Gastrocnemius medialis (tissue), 4 donors: ENCODE data around the gene CLASP1. TPM values are rescaled to one million over a fixed set of nuclear protein-coding genes. Genes with fewer than 3 reads are reported as not detected.
"Not testable (repeated sequence)": the region's sequence is repeated elsewhere in the genome, so short reads cannot be mapped to it uniquely, and the experiment has no call there.

Source experiments
- ATAC-seq, 2 donors: fragments of 150-250 bp; one replicate each; pipeline ENCODE4 v1.9.1; 2016
- DNase-seq, 2 donors: peaks; one replicate each; pipeline ENCODE4 v3.0.0-alpha.2; 2019
- H3K27ac ChIP-seq, 4 donors: fragments of 200-600 bp; sonication (generic); 1 replicate in 1 of 4; 2 replicates in 3 of 4; pipeline ENCODE4 v1.5.1; 2016 to 2018; ENCODE audit warnings: mild to moderate bottlenecking in 2 of 4, moderate library complexity in 1 of 4
- H3K27me3 ChIP-seq, 3 donors: fragments of 200-600 bp; sonication (generic) in 2 of 3; 1 replicate in 1 of 3; 2 replicates in 2 of 3; pipeline versions ENCODE4 v1.5.1 to v1.6.0; 2016 to 2019; ENCODE audit warnings: mild to moderate bottlenecking in 1 of 3, moderate library complexity in 1 of 3
- H3K36me3 ChIP-seq, 2 donors: fragments of 200-600 bp; sonication (generic) in 1 of 2; one replicate each; pipeline ENCODE4 v1.5.1; 2017 to 2018
- H3K4me1 ChIP-seq, 2 donors: fragments of 200-600 bp; sonication (generic) in 1 of 2; one replicate each; pipeline ENCODE4 v1.5.1; 2016 to 2017; ENCODE audit warnings: mild to moderate bottlenecking in 2 of 2
- H3K4me3 ChIP-seq, 4 donors: fragments of 200-600 bp; sonication (generic) in 3 of 4; 1 replicate in 1 of 4; 2 replicates in 3 of 4; pipeline ENCODE4 v1.5.1; 2016 to 2019; ENCODE audit warnings: mild to moderate bottlenecking in 2 of 4
- H3K9me3 ChIP-seq, 3 donors: fragments of 200-600 bp; sonication (generic) in 2 of 3; 1 replicate in 1 of 3; 2 replicates in 2 of 3; pipeline ENCODE4 v1.5.1; 2016 to 2019
- CTCF ChIP-seq, 5 experiments: fragments of 450-650 bp in 3 of 5; fragments of 200-600 bp in 2 of 5; sonication (generic) in 2 of 5; IDR thresholded peaks in 4 of 5; conservative IDR thresholded peaks in 1 of 5; 1 replicate in 4 of 5; 2 replicates in 1 of 5; pipeline ENCODE4 v1.5.1; 2016 to 2019; ENCODE audit warnings: antibody characterized with exemption in 5 of 5, mild to moderate bottlenecking in 3 of 5, moderate library complexity in 3 of 5
- POLR2A ChIP-seq, 2 donors: fragments of 450-650 bp; IDR thresholded peaks; one replicate each; pipeline ENCODE4 v1.6.1; 2017; ENCODE audit warnings: antibody characterized with exemption in 2 of 2, mild to moderate bottlenecking in 2 of 2, moderate library complexity in 2 of 2
- in situ Hi-C, 4 donors: fragments of 200-750 bp; cut with MboI; loops; one replicate each; pipeline versions ENCODE4 v1.15.0 to v1.8.0; 2017; ENCODE audit warnings: low sequenced_read_pairs in 4 of 4
- intact Hi-C: fragments of 100-400 bp; cut with DNase I; formaldehyde crosslinking; loops from one replicate; pipeline ENCODE4 v1.15.1; 2023; ENCODE audit warnings: low total_unique reads
- total RNA-seq, 4 donors: library from RNA; depleted of rRNA; stranded (reverse); fragments of >200 nt; gene quantifications; one replicate each; pipeline versions ENCODE4 v1.1.0 to v1.2.3, GENCODE V29; 2016

Gene CLASP1
- total RNA-seq, 4 donors from 2014 or later, result 50.1 to 73.9 (median 61.4) TPM

DNA sequence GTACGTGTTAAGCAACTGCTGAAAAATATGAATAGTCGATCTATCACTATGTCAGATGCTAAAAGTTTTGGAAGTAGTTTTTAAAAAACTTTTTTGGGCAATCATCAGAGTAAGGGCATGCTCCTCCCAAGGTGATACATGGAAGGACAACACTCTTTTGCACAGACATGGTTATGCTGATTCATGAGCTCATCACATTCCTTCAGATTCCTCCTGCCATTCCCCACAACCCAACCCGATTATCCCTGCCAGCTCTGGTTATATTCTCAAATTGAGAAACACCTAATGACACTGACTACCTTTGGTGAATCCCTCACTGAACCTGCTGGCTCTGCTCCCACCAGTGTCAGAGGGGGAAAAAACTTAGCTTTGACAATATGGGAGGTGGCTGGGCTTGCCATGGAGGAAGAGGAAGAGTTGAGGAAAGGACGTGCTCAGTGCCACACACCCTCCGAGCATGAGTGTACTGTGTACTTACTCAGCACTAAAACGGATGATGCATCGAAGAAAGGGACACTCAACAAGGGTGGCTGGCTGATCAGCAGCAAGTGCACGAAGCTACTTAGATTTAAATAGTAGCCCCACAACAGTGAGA lies 202.5 kb downstream of the CLASP1 start:
- in situ Hi-C loops, result no loop called here
- H3K27ac ChIP-seq, result no peak overlapping the region
- H3K4me3 ChIP-seq, result no peak overlapping the region
- intact Hi-C loops, result no loop called here
- H3K4me1 ChIP-seq, result no peaks in the 10 kb centered on the region
- H3K36me3 ChIP-seq, result peaks cover 6 to 86% of the 10 kb centered on the region in 2 donors
- DNase-seq (no peak), ATAC-seq (no peak)
- no peaks in the 10 kb centered on the region for H3K27me3 ChIP-seq
- H3K9me3 ChIP-seq, result no peaks in the 10 kb centered on the region
- TF ChIP-seq POLR2A (IDR thresholded peaks at IDR 0.05), result no peak
- TF ChIP-seq CTCF (IDR thresholded peaks at IDR 0.05 in 4 of 5, conservative IDR thresholded peaks at IDR 0.05 in 1 of 5), result no peak

DNA sequence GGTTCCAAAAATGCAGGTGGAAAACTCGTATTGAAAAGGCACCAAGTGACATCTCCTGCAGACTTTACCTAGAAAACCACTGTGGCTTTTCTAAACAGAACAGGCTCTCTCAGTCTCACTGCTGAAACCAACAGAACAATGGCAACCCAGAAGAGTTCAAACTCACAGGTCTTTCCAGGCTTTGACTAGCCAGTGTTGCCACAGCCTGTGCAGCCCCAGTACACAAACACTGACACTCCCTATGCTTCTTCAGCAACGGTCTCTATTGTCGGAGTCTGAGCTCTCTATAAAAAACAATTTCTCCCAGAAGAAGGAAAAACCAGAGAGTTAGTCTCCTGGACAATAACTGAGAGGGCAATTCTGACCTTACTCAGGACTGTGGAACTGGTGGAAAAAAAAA lies 206.4 kb downstream of the CLASP1 start:
- peaks cover 5 to 65% of the 10 kb centered on the region in 2 donors for H3K36me3 ChIP-seq
- intact Hi-C loops, result no loop called here
- in situ Hi-C loops, result no loop called here
- DNase-seq, result no peak
- no peak for ATAC-seq
- no peaks in the 10 kb centered on the region for H3K27me3 ChIP-seq
- no peak overlapping the region for H3K27ac ChIP-seq
- TF ChIP-seq CTCF (IDR thresholded peaks at IDR 0.05 in 4 of 5, conservative IDR thresholded peaks at IDR 0.05 in 1 of 5) (no peak), POLR2A (IDR thresholded peaks at IDR 0.05) (no peak)
- H3K4me1 ChIP-seq, result no peaks in the 10 kb centered on the region
- no peak overlapping the region for H3K4me3 ChIP-seq
- no peaks in the 10 kb centered on the region for H3K9me3 ChIP-seq

DNA sequence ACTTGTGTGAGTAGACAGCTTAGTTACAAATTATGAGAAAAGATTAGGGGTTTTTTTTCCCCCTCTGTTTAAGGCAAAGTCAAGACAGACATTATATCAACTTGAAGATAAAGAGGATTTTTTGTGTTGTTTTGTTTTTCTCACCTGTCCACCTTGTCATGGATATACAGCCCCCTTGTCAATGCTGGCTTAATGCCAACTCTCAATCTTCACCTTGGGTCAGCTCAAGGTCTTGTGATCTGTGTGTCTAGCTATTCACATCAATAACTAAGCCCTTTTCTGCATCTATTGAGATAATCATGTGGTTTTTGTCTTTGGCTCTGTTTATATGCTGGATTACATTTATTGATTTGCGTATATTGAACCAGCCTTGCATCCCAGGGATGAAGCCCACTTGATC lies 211.0 kb downstream of the CLASP1 start:
- in situ Hi-C loops, ATAC-seq, H3K9me3 ChIP-seq, intact Hi-C loops, H3K27ac ChIP-seq, H3K4me3 ChIP-seq, H3K4me1 ChIP-seq, H3K27me3 ChIP-seq, DNase-seq: not testable (repeated sequence)
- H3K36me3 ChIP-seq, result peaks cover 0 to 22% of the 10 kb centered on the region in 2 donors

DNA sequence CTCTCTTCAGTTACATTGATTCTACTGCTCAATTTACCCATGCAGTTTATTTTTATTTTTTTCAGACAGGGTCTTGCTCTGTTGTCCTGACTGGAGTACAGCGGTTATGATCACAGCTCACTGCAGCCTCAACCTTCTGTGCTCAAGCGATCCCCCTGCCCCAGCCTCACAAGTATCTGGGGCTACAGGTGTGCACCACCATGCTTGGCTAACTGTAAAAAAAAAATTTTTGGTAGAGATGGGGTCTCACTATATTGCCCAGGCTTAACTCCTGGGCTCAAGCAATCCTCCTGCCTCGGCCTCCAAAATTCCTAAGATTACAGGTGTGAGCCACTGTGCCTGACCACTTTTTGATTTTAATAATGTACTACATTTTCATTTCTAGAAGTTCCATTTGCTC lies 212.3 kb downstream of the CLASP1 start:
- no peak for DNase-seq
- H3K4me1 ChIP-seq, result no peaks in the 10 kb centered on the region
- H3K27ac ChIP-seq, result no peak overlapping the region
- no peaks in the 10 kb centered on the region for H3K27me3 ChIP-seq
- H3K36me3 ChIP-seq, result peaks cover 0 to 14% of the 10 kb centered on the region in 2 donors
- no peak overlapping the region for H3K4me3 ChIP-seq
- no peak for ATAC-seq
- no peaks in the 10 kb centered on the region for H3K9me3 ChIP-seq
- intact Hi-C loops, result no loop called here
- TF ChIP-seq POLR2A (IDR thresholded peaks at IDR 0.05) (no peak), CTCF (IDR thresholded peaks at IDR 0.05 in 4 of 5, conservative IDR thresholded peaks at IDR 0.05 in 1 of 5) (no peak)
- in situ Hi-C loops, result no loop called here

GRCh38 chr2:121435790-121436189 lies 213.5 kb downstream of the CLASP1 start:
- in situ Hi-C loops (no loop called here), intact Hi-C loops (no loop called here)
- TF ChIP-seq CTCF (IDR thresholded peaks at IDR 0.05 in 4 of 5, conservative IDR thresholded peaks at IDR 0.05 in 1 of 5) (no peak), POLR2A (IDR thresholded peaks at IDR 0.05) (no peak)
- ATAC-seq (no peak), DNase-seq (no peak)
- no peaks in the 10 kb centered on the region for H3K27me3 ChIP-seq
- H3K27ac ChIP-seq, result no peak overlapping the region
- H3K4me3 ChIP-seq, result no peak overlapping the region
- H3K4me1 ChIP-seq, result no peaks in the 10 kb centered on the region
- H3K9me3 ChIP-seq, result no peaks in the 10 kb centered on the region
- peaks cover 0 to 5% of the 10 kb centered on the region in 2 donors for H3K36me3 ChIP-seq
